Measurements from ENCODE around the gene GLIS2.
A peak's percentile ranks its signal among the peaks of the same experiment; 100 is the strongest.

GLIS2 gene

DNA sequence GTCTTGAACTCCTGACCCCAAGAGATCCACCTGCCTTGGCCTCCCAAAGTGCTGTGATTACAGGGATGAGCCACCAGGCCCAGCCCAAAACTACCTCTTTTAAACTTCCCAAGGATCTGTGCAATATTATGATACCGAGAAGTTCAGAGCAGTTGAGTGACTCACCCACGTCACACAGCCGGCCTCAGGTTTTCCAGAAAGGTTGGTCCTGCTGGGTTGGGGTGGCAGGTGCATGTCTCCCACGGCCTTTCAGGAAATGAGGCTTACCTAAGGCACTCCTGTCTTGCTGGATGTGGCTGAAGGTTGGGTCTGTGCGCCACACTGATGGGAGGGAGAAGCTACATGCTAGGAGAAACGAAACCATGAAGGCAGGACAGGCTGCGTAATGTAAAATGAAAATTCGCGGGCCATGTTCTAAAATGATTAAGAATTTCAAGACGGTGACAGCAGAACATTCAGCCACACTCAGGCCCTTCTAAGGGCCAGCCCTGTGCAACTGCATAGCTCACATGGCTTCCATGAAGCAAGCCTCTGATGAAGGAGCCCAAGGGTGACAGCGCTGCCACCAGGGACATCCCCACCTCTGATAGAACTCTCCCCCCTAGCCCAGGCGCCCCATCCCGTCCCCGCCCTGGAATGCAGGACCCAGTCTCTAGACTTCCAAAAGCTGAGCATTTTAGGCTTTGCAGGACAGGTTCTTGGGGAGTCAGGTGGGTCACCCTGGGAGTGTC, 6.6 kb upstream of the GLIS2 start:
- no peak for DNase-seq (ENCODE audit: low read depth in 1 of 2, low spot score in 1 of 2)
- no peak overlapping the region for H3K27ac ChIP-seq (replicated peaks)
- peaks cover 6% of the 10 kb centered on the region for H3K27me3 ChIP-seq (ENCODE audit: insufficient read depth, poor library complexity, severe bottlenecking)
- no peak for TF ChIP-seq GABPA (IDR thresholded peaks at IDR 0.05; ENCODE audit: low read depth)
- TF ChIP-seq, protein P1, sequence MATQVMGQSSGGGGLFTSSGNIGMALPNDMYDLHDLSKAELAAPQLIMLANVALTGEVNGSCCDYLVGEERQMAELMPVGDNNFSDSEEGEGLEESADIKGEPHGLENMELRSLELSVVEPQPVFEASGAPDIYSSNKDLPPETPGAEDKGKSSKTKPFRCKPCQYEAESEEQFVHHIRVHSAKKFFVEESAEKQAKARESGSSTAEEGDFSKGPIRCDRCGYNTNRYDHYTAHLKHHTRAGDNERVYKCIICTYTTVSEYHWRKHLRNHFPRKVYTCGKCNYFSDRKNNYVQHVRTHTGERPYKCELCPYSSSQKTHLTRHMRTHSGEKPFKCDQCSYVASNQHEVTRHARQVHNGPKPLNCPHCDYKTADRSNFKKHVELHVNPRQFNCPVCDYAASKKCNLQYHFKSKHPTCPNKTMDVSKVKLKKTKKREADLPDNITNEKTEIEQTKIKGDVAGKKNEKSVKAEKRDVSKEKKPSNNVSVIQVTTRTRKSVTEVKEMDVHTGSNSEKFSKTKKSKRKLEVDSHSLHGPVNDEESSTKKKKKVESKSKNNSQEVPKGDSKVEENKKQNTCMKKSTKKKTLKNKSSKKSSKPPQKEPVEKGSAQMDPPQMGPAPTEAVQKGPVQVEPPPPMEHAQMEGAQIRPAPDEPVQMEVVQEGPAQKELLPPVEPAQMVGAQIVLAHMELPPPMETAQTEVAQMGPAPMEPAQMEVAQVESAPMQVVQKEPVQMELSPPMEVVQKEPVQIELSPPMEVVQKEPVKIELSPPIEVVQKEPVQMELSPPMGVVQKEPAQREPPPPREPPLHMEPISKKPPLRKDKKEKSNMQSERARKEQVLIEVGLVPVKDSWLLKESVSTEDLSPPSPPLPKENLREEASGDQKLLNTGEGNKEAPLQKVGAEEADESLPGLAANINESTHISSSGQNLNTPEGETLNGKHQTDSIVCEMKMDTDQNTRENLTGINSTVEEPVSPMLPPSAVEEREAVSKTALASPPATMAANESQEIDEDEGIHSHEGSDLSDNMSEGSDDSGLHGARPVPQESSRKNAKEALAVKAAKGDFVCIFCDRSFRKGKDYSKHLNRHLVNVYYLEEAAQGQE (IDR thresholded peaks at IDR 0.05; ENCODE audit: insufficient replicate concordance, low read depth): no peak
- no peak for TF ChIP-seq POLR2AphosphoS5 (IDR thresholded peaks at IDR 0.05; ENCODE audit: low read depth)
- TF ChIP-seq, protein P2, sequence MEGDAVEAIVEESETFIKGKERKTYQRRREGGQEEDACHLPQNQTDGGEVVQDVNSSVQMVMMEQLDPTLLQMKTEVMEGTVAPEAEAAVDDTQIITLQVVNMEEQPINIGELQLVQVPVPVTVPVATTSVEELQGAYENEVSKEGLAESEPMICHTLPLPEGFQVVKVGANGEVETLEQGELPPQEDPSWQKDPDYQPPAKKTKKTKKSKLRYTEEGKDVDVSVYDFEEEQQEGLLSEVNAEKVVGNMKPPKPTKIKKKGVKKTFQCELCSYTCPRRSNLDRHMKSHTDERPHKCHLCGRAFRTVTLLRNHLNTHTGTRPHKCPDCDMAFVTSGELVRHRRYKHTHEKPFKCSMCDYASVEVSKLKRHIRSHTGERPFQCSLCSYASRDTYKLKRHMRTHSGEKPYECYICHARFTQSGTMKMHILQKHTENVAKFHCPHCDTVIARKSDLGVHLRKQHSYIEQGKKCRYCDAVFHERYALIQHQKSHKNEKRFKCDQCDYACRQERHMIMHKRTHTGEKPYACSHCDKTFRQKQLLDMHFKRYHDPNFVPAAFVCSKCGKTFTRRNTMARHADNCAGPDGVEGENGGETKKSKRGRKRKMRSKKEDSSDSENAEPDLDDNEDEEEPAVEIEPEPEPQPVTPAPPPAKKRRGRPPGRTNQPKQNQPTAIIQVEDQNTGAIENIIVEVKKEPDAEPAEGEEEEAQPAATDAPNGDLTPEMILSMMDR (IDR thresholded peaks at IDR 0.05; ENCODE audit: insufficient read depth, low read length): no peak
- TF ChIP-seq SPI1 (IDR thresholded peaks at IDR 0.05; ENCODE audit: borderline replicate concordance, low read depth): no peak
- H3K4me3 ChIP-seq (replicated peaks; ENCODE audit: insufficient read depth, low read length): no peak overlapping the region

DNA sequence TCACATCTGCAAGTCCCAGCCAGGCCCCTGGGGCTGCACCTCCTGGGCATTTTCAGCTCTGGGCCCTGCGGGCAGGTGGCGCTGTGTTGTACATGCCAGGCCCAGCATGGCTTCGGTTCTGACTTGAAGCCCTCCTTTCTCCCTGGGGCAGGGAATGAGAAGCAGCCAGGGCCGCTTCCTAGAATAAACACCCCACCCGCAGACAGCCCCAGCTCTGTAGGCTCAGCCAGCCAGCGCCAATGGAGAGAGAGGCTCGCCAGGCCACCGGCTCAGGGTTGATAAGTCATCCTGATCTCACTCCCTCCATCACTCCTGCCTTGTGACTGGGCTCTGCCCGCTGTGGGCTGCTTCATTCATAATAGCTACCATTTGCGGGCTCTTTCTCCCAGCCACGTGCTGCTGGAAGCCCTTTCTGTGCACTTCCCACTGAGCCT, 6.0 kb upstream of the GLIS2 start:
- peaks cover 12% of the 10 kb centered on the region for H3K27me3 ChIP-seq (ENCODE audit: insufficient read depth, poor library complexity, severe bottlenecking)
- H3K4me3 ChIP-seq (replicated peaks; ENCODE audit: insufficient read depth, low read length): no peak overlapping the region
- TF ChIP-seq, protein P2 (IDR thresholded peaks at IDR 0.05; ENCODE audit: insufficient read depth, low read length): peak; percentile 90
- TF ChIP-seq, protein P1 (IDR thresholded peaks at IDR 0.05; ENCODE audit: insufficient replicate concordance, low read depth): no peak
- no peak overlapping the region for H3K27ac ChIP-seq (replicated peaks)
- DNase-seq (ENCODE audit: low read depth in 1 of 2, low spot score in 1 of 2): peak in 1 of 2 experiments; percentile 57

DNA sequence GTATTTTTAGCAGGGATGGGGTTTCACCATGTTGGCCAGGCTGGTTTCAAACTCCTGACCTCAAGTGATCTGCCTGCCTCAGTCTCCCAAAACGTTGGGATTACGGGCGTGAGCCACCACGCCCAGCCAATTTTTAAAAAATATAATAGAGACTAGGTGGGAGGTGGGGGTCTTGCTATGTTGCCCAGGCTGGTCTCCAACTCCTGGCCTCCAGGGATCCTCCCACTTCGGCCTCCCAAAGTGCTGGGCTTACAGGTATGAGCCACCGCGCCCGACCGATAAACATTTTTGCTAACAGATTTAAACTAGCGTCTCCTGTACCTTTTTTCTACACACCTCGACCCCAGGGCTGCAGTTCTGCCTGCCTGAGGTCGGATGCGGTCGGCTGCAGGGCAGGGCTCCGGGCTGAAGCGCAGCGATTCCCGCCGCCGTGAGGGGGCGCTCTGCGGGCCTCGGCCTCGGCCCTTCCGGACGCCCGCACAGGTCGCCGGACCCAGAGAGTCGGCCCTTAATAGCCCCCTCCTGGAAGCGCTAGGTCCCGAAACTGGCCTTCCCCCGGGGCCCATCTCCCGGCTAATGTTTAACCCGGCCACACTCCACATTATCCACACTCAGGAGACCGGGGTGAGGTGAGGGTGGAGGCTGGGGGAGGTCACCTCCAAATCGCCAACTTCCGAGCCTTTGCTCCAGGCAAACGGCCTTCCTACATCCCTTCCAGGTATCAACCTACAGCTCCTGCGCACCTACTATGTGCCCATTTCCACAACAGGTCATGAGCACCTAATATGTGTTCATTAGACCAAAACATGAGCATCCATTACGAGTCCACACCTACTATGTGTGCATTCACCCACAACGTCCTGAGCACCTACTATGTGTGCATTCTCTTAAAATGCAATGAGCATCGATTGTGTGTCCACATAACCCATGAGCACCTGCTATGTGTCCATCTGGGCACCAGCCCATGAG, 2.0 kb upstream of the GLIS2 start:
- H3K27me3 ChIP-seq (ENCODE audit: insufficient read depth, poor library complexity, severe bottlenecking): peaks cover 24% of the 10 kb centered on the region
- DNase-seq (ENCODE audit: low read depth in 1 of 2, low spot score in 1 of 2): no peak
- H3K27ac ChIP-seq (replicated peaks): no peak overlapping the region
- H3K4me3 ChIP-seq (replicated peaks; ENCODE audit: insufficient read depth, low read length): no peak overlapping the region
- no peak for TF ChIP-seq POLR2AphosphoS5 (IDR thresholded peaks at IDR 0.05; ENCODE audit: low read depth)
- TF ChIP-seq, protein P2 (IDR thresholded peaks at IDR 0.05; ENCODE audit: insufficient read depth, low read length): peak; percentile 25
- TF ChIP-seq, protein P1 (IDR thresholded peaks at IDR 0.05; ENCODE audit: insufficient replicate concordance, low read depth): no peak
- no peak for TF ChIP-seq GABPA (IDR thresholded peaks at IDR 0.05; ENCODE audit: low read depth)
- TF ChIP-seq SPI1 (IDR thresholded peaks at IDR 0.05; ENCODE audit: borderline replicate concordance, low read depth): no peak

Measured in HL-60 (cell line).